Heart right ventricle (tissue), 16 donors: ENCODE data around the gene EYA4. TPM values are rescaled to one million over a fixed set of nuclear protein-coding genes. Genes with fewer than 3 reads are reported as not detected.

Experiments used
- ATAC-seq, 8 donors: fragments of 200-7000 bp; cut with Tn5 transposase; one replicate each; pipeline ENCODE4 v1.9.1; 2020; ENCODE audit warnings: mild to moderate bottlenecking in 8 of 8, moderate library complexity in 8 of 8, moderate number of reproducible peaks in 1 of 8
- DNase-seq, 2 donors: peaks; one replicate each; pipeline ENCODE4 v3.0.0-alpha.2; 2020
- H3K27ac ChIP-seq, 10 donors: fragments of 200-600 bp; sonication (generic) in 2 of 10; one replicate each; pipeline versions ENCODE4 v1.5.0 to v1.8.0; 2020 to 2022; ENCODE audit warnings: mild to moderate bottlenecking in 3 of 10
- H3K27me3 ChIP-seq, 7 donors: fragments of 200-600 bp; one replicate each; pipeline ENCODE4 v1.8.0; 2021 to 2022; ENCODE audit warnings: mild to moderate bottlenecking in 2 of 7
- H3K36me3 ChIP-seq, 9 donors: fragments of 200-600 bp; sonication (generic) in 1 of 9; one replicate each; pipeline versions ENCODE4 v1.5.0 to v1.8.0; 2020 to 2022; ENCODE audit warnings: mild to moderate bottlenecking in 2 of 9
- H3K4me1 ChIP-seq, 9 donors: fragments of 200-600 bp; sonication (generic) in 1 of 9; one replicate each; pipeline versions ENCODE4 v1.5.0 to v1.8.0; 2020 to 2022; ENCODE audit warnings: mild to moderate bottlenecking in 4 of 9
- H3K4me3 ChIP-seq, 10 donors: fragments of 200-600 bp; sonication (generic) in 2 of 10; one replicate each; pipeline versions ENCODE4 v1.5.0 to v1.8.0; 2020 to 2022; ENCODE audit warnings: mild to moderate bottlenecking in 7 of 10, moderate library complexity in 2 of 10
- H3K9me3 ChIP-seq, 11 donors: fragments of 200-600 bp in 10 of 11; sonication (generic) in 2 of 11; one replicate each; pipeline versions ENCODE4 v1.5.0 to v1.8.0; 2013 to 2022; ENCODE audit warnings: mild to moderate bottlenecking in 2 of 11, control low read depth in 1 of 11, moderate library complexity in 1 of 11
- CTCF ChIP-seq, 9 donors: fragments of 200-600 bp; sonication (generic) in 2 of 9; IDR thresholded peaks; one replicate each; pipeline versions ENCODE4 v1.5.0 to v1.8.0; 2021 to 2022; ENCODE audit warnings: antibody characterized with exemption in 9 of 9, mild to moderate bottlenecking in 5 of 9, moderate library complexity in 1 of 9
- WGBS, 2 donors: extraction: QIAGEN DNeasy Blood & Tissue Kit; methylation state at CpG; one replicate each; pipeline ENCODE4 v1.1.7; 2013; ENCODE audit warnings: inconsistent platforms in 1 of 2; 5-methylcytosine and 5-hydroxymethylcytosine counted together
- intact Hi-C, 10 donors: fragments of 100-400 bp; cut with DNase I; formaldehyde crosslinking; loops; one replicate each; pipeline versions ENCODE4 v1.11.1 to v1.14.2; 2022
- polyA plus RNA-seq, 2 donors: library from polyadenylated mRNA; stranded (reverse); fragments of 200-250 nt; gene quantifications; one replicate each; pipeline ENCODE4 v1.2.3, GENCODE V29; 2013
- total RNA-seq, 10 donors: library from RNA; stranded (reverse); fragmentation: NEBNext Ultra II Directional in 3 of 10; extraction: Animal tissue kit (Norgen Biotek cat#: 25700) in 3 of 10; gene quantifications; one replicate each; pipeline versions ENCODE4 v1.2.1 to v1.2.4, GENCODE V29; 2021 to 2023
- donor health status: Arrhythmogenic right ventricular cardiomyopathy.
- donor health status: ischemic (EF 13 %, LVEDD 7.1; RV severe dilation, severe dysfunction).
- donor health status: healthy with polysubstance abuse.
- donor health status: DM: no; HTN: yes; CAD: no.
- donor health status: DM: no; HTN: no; CAD: no.
- donor health status: ischemic (EF 25% LVEDD 6.9; RV normal size, moderate dysfunction).
- donor health status: ischemic (EF 25% LVEDD 5.7; RV mildly dilated, moderate dysfunction).
- donor health status: healthy.
- donor health status: DM: yes; HTN: yes; CAD: no.
- donor health status: Ischemic cardiomyopathy.
- donor health status: ischemic (EF 35%, LVEDD 5.7; RV mildly dilated, moderate dysfunction).
- donor health status: nonischemic (EF 11% LVEDD 7.7; RV severe dilation, severe dysfunction).
- donor health status: DM: yes; HTN: yes; CAD: no.
- donor health status: PGD.
- donor health status: ischemic (EF 29% LVEDD 5.4; RV normal size, mild dysfunction).
- donor health status: nonischemic (EF 23%, LVEDD 6.1; RV moderate dilation, normal function).

The EYA4 gene
- total and polyA plus RNA-seq, 12 donors: 1.6 to 30.2 (median 17.9) TPM

DNA sequence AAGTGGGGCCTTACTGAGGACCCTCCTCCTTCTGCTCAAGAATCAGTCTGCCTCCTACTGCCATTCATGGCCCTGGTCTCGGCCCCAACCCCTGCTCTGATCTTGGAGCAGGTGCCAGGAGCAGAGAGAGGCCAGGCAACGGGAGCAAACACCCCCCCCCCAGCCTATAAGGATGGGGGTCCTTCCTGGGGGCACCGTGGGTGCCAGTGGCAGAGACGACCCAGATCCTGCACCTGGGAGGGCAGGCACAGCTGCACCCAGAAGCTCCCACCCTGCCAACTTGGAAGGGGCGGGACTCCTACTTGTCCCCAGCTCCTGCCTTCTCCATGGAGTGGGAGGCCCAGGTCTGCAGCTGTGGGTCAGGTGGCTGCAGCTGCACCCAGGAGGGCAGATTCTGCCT, 183.2 kb downstream of the EYA4 start:
- DNase-seq: no peak
- 85 to 88% methylated on average over 4 to 5 of the region's 5 CpGs for WGBS, 2 donors
- intact Hi-C loops: no loop called here
- peak in 1 of 8 donors; percentile 44 for ATAC-seq
- TF ChIP-seq CTCF (IDR thresholded peaks at IDR 0.05): no peak
- no peak overlapping the region for H3K27ac ChIP-seq
- H3K27me3 ChIP-seq: no peaks in the 10 kb centered on the region
- no peak overlapping the region for H3K4me3 ChIP-seq
- H3K36me3 ChIP-seq: no peaks in the 10 kb centered on the region
- H3K9me3 ChIP-seq: no peaks in the 10 kb centered on the region
- no peaks in the 10 kb centered on the region for H3K4me1 ChIP-seq

- no peak for DNase-seq
- H3K27ac ChIP-seq: no peak overlapping the region
- H3K4me1 ChIP-seq: no peaks in the 10 kb centered on the region
- no peak for TF ChIP-seq CTCF (IDR thresholded peaks at IDR 0.05)
- H3K9me3 ChIP-seq: no peaks in the 10 kb centered on the region
- H3K4me3 ChIP-seq: no peak overlapping the region
- intact Hi-C loops: no loop called here
- no peaks in the 10 kb centered on the region for H3K27me3 ChIP-seq
- H3K36me3 ChIP-seq: no peaks in the 10 kb centered on the region
- 85 to 98% methylated on average over 3 of the region's 3 CpGs for WGBS, 2 donors
- no peak for ATAC-seq
Measured at GRCh38 chr6:133426038-133426437, 184.9 kb downstream of the EYA4 start.

- ATAC-seq (no peak), DNase-seq (no peak)
- intact Hi-C loops: no loop called here
- H3K9me3 ChIP-seq: no peaks in the 10 kb centered on the region
- H3K27ac ChIP-seq: no peak overlapping the region
- no peaks in the 10 kb centered on the region for H3K36me3 ChIP-seq
- TF ChIP-seq CTCF (IDR thresholded peaks at IDR 0.05): no peak
- 60 to 63% methylated on average over 3 of the region's 3 CpGs for WGBS, 2 donors
- no peaks in the 10 kb centered on the region for H3K27me3 ChIP-seq
- peaks cover 0 to 9% (median 0%) of the 10 kb centered on the region in 9 donors for H3K4me1 ChIP-seq
- no peak overlapping the region for H3K4me3 ChIP-seq
Measured at GRCh38 chr6:133428295-133428694, 187.1 kb downstream of the EYA4 start.

- Histone ChIP-seq H3K9me3 (no peaks in the 10 kb centered on the region), H3K27me3 (no peaks in the 10 kb centered on the region), H3K4me3 (no peak overlapping the region), H3K36me3 (no peaks in the 10 kb centered on the region), H3K4me1 (peaks cover 0 to 14% (median 0%) of the 10 kb centered on the region in 9 donors), H3K27ac (no peak overlapping the region)
- no peak for TF ChIP-seq CTCF (IDR thresholded peaks at IDR 0.05)
- no peak for DNase-seq
- intact Hi-C loops: no loop called here
- ATAC-seq: no peak
Measured at GRCh38 chr6:133430530-133430929, 189.4 kb downstream of the EYA4 start.

DNA sequence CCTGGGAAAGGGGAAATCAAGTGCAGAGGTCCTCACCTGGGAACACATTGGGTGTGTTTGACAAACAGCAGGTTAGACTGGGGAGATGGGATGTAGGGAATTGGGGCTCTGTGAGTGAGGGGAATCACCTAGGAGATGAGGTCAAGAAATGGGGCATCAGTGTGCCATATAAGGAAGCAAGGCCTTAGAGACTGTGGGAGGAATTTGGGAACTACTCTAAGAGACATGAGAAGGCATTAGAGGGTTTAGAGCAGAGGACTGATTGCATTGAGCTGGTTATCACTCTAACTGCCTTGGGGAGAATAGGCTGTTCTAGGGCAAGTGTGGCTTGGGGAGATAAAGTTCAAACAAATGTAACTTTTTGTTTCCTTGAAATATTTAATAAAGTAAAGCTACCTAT, 189.9 kb downstream of the EYA4 start:
- TF ChIP-seq CTCF (IDR thresholded peaks at IDR 0.05): no peak
- H3K4me1 ChIP-seq: peaks cover 0 to 14% (median 0%) of the 10 kb centered on the region in 9 donors
- ATAC-seq: no peak

More for the DNA sequence above, 189.9 kb downstream of the EYA4 start:
- Histone ChIP-seq H3K4me3 (no peak overlapping the region), H3K9me3 (no peaks in the 10 kb centered on the region), H3K27ac (no peak overlapping the region), H3K27me3 (no peaks in the 10 kb centered on the region), H3K36me3 (no peaks in the 10 kb centered on the region)
- no peak for DNase-seq
- intact Hi-C loops: no loop called here
